WTC11 (cell line): ENCODE measurements around the gene PLEKHA6. TPM values are rescaled to one million over a fixed set of nuclear protein-coding genes. Genes with fewer than 3 reads are reported as not detected.
"Not testable (repeated sequence)": the region's sequence is repeated elsewhere in the genome, so short reads cannot be mapped to it uniquely, and the experiment has no call there.

Experiments
- ATAC-seq: fragments of 200-7000 bp; cut with Tn5 transposase; 2 replicates; pipeline ENCODE4 v1.10.0; 2021; ENCODE audit warnings: mild to moderate bottlenecking, moderate library complexity
- CTCF ChIA-PET: fragments of 300-600 bp; sonication (Branson Sonifier 250); formaldehyde crosslinking; loops from one replicate; lab custom pipeline; 2021; ENCODE audit warnings: antibody characterized with exemption; lab: Charles Lee
- POLR2A ChIA-PET: fragments of 350-600 bp; sonication (Branson Sonifier 250); formaldehyde crosslinking; loops from one replicate; lab custom pipeline; 2021; ENCODE audit warnings: antibody characterized with exemption; lab: Charles Lee
- DNase-seq: peaks from one replicate; pipeline ENCODE4 v3.0.0; 2021; ENCODE audit warnings: low spot score
- H3K27ac Mint-ChIP-seq: 2 replicates; pipeline ENCODE4 v1.8.0; 2021; ENCODE audit warnings: mixed read lengths
- H3K27me3 Mint-ChIP-seq: 2 replicates; pipeline ENCODE4 v1.8.0; 2021; ENCODE audit warnings: low read depth, mild to moderate bottlenecking, moderate library complexity, mixed read lengths
- H3K36me3 Mint-ChIP-seq: 2 replicates; pipeline ENCODE4 v1.8.0; 2021; ENCODE audit warnings: mixed read lengths
- H3K4me1 Mint-ChIP-seq: 2 replicates; pipeline ENCODE4 v1.8.0; 2022; ENCODE audit warnings: mixed read lengths
- H3K4me3 Mint-ChIP-seq: 2 replicates; pipeline ENCODE4 v1.8.0; 2021; ENCODE audit warnings: mild to moderate bottlenecking, moderate library complexity, mixed read lengths
- H3K9me3 Mint-ChIP-seq: 2 replicates; pipeline ENCODE4 v1.8.0; 2021; ENCODE audit warnings: mixed read lengths
- CREM ChIP-seq: sonication (generic); formaldehyde crosslinking; IDR thresholded peaks from 2 replicates; pipeline ENCODE4 v1.8.1; 2022; ENCODE audit warnings: mild to moderate bottlenecking, missing genetic modification reagents, moderate library complexity
- ESRRA ChIP-seq: sonication (generic); formaldehyde crosslinking; IDR thresholded peaks from 2 replicates; pipeline ENCODE4 v1.8.1; 2022; ENCODE audit warnings: mild to moderate bottlenecking, missing genetic modification reagents, borderline replicate concordance
- FOXK1 ChIP-seq: sonication (generic); formaldehyde crosslinking; IDR thresholded peaks from 2 replicates; pipeline ENCODE4 v1.8.0; 2022; ENCODE audit warnings: mild to moderate bottlenecking, moderate library complexity, missing genetic modification reagents
- GTF2I ChIP-seq: fragments of 250-450 bp; sonication (Bioruptor Pico); conservative IDR thresholded peaks from 2 replicates; pipeline ENCODE4 v1.4.0; 2021; ENCODE audit warnings: mild to moderate bottlenecking
- KAT7 ChIP-seq: sonication (generic); formaldehyde crosslinking; IDR thresholded peaks from 2 replicates; pipeline ENCODE4 v1.8.1; 2023; ENCODE audit warnings: missing genetic modification reagents, mild to moderate bottlenecking, borderline replicate concordance
- SMAD3 ChIP-seq: sonication (generic); formaldehyde crosslinking; IDR thresholded peaks from 2 replicates; pipeline ENCODE4 v1.8.0; 2022; ENCODE audit warnings: missing genetic modification reagents, mild to moderate bottlenecking, borderline replicate concordance
- TEAD4 ChIP-seq: sonication (generic); formaldehyde crosslinking; IDR thresholded peaks from 2 replicates; pipeline ENCODE4 v1.8.0; 2022; ENCODE audit warnings: mild to moderate bottlenecking, missing genetic modification reagents
- ZBTB21 ChIP-seq: sonication (generic); formaldehyde crosslinking; IDR thresholded peaks from 2 replicates; pipeline ENCODE4 v1.8.1; 2023; ENCODE audit warnings: mild to moderate bottlenecking, missing genetic modification reagents, borderline replicate concordance
- ZNF121 ChIP-seq: sonication (generic); formaldehyde crosslinking; IDR thresholded peaks from 2 replicates; pipeline ENCODE4 v1.8.0; 2023; ENCODE audit warnings: missing genetic modification reagents
- ZNF232 ChIP-seq: sonication (generic); formaldehyde crosslinking; IDR thresholded peaks from 2 replicates; pipeline ENCODE4 v1.8.0; 2022; ENCODE audit warnings: mild to moderate bottlenecking, missing genetic modification reagents
- ZNF396 ChIP-seq: fragments of 250-450 bp; sonication (Bioruptor Pico); IDR thresholded peaks from 2 replicates; pipeline ENCODE4 v1.8.0; 2021; ENCODE audit warnings: mild to moderate bottlenecking, moderate library complexity, borderline replicate concordance
- total RNA-seq: library from RNA; stranded (reverse); gene quantifications from 3 replicates; pipeline ENCODE4 v1.2.3, GENCODE V29; 2021
- TF ChIP-seq, protein P1 (sequence below): sonication (generic); formaldehyde crosslinking; IDR thresholded peaks from 2 replicates; pipeline ENCODE4 v1.8.1; 2023; ENCODE audit warnings: mild to moderate bottlenecking, missing genetic modification reagents, borderline replicate concordance
- TF ChIP-seq, protein P2 (sequence below): fragments of 250-450 bp; sonication (Bioruptor Pico); conservative IDR thresholded peaks from 2 replicates; pipeline ENCODE4 v1.9.0; 2021; ENCODE audit warnings: mild to moderate bottlenecking
- TF ChIP-seq, protein P3 (sequence below): sonication (generic); formaldehyde crosslinking; IDR thresholded peaks from 2 replicates; pipeline ENCODE4 v1.8.1; 2022; ENCODE audit warnings: missing genetic modification reagents, borderline replicate concordance
- TF ChIP-seq, protein P4 (sequence below): sonication (generic); formaldehyde crosslinking; conservative IDR thresholded peaks from 2 replicates; pipeline ENCODE4 v1.8.1; 2022; ENCODE audit warnings: mild to moderate bottlenecking, missing genetic modification reagents
- TF ChIP-seq, protein P5 (sequence below): sonication (generic); formaldehyde crosslinking; IDR thresholded peaks from 2 replicates; pipeline ENCODE4 v1.8.0; 2023; ENCODE audit warnings: mild to moderate bottlenecking, missing genetic modification reagents
- TF ChIP-seq, protein P6 (sequence below): sonication (generic); formaldehyde crosslinking; IDR thresholded peaks from 2 replicates; pipeline ENCODE4 v1.8.0; 2022; ENCODE audit warnings: mild to moderate bottlenecking, missing genetic modification reagents
- TF ChIP-seq, protein P7 (sequence below): fragments of 200-600 bp; IDR thresholded peaks from 2 replicates; pipeline ENCODE4 v1.8.0; 2022; ENCODE audit warnings: antibody characterized with exemption

PLEKHA6 gene
- total RNA-seq, 1 experiment from 2014 or later, result 11.6 TPM

DNA sequence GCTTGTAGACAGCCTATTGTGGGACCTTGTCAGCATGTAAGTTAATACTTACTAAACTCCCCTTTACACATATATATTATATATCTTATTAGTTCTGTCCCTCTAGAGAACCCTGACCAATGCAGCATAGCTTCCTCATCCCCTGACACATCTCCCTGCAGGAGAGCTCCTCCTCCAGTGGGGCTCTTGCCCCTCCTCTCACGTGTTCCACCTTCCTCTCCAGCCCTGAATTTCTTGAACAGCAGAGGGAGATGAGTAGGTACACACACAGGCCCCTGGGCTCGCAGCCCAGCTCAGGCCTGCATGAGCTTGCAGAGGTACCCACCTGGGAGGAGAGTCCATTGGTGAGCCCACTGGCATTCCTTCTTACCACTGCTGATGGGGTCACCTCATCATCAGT lies 118.7 kb downstream of the PLEKHA6 start (continued):
- TF ChIP-seq, protein P1, sequence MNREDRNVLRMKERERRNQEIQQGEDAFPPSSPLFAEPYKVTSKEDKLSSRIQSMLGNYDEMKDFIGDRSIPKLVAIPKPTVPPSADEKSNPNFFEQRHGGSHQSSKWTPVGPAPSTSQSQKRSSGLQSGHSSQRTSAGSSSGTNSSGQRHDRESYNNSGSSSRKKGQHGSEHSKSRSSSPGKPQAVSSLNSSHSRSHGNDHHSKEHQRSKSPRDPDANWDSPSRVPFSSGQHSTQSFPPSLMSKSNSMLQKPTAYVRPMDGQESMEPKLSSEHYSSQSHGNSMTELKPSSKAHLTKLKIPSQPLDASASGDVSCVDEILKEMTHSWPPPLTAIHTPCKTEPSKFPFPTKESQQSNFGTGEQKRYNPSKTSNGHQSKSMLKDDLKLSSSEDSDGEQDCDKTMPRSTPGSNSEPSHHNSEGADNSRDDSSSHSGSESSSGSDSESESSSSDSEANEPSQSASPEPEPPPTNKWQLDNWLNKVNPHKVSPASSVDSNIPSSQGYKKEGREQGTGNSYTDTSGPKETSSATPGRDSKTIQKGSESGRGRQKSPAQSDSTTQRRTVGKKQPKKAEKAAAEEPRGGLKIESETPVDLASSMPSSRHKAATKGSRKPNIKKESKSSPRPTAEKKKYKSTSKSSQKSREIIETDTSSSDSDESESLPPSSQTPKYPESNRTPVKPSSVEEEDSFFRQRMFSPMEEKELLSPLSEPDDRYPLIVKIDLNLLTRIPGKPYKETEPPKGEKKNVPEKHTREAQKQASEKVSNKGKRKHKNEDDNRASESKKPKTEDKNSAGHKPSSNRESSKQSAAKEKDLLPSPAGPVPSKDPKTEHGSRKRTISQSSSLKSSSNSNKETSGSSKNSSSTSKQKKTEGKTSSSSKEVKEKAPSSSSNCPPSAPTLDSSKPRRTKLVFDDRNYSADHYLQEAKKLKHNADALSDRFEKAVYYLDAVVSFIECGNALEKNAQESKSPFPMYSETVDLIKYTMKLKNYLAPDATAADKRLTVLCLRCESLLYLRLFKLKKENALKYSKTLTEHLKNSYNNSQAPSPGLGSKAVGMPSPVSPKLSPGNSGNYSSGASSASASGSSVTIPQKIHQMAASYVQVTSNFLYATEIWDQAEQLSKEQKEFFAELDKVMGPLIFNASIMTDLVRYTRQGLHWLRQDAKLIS (CRISPR knock-in tag), result no peak
- TF ChIP-seq SMAD3 (CRISPR knock-in tag) (no peak), ZNF121 (CRISPR knock-in tag) (no peak)
- TF ChIP-seq, protein P2, sequence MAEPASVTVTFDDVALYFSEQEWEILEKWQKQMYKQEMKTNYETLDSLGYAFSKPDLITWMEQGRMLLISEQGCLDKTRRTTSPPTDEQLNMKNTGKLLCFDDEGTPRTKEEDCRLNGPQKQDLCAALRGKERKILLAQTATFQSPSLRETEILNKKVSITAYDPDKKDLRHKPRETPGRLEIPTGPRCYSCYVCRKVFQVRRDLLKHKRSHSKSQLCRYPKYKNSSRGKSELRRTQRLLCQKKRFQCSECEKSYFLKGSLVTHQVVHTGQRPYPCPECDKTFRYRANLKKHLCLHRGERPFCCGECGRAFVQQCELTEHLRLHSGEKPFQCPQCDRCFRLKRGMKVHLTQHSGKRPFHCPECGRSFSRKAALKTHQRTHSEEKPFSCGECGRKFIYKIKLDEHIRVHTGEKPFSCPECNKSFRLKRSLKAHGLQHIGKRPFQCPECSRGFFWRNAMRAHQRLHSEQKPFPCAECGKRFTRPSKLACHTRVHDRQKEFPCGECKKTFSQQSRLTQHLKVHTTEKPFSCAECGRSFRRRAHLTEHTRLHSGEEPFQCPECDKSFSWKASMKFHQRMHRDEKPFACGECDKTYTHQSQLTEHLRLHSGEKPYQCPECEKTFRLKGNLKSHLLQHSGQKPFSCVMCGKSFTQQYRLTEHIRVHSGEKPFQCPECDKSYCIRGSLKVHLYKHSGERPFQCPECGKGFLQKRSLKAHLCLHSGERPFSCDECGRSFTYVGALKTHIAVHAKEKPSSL, result no peak
- TF ChIP-seq, all 79 proteins: peak for 0

DNA sequence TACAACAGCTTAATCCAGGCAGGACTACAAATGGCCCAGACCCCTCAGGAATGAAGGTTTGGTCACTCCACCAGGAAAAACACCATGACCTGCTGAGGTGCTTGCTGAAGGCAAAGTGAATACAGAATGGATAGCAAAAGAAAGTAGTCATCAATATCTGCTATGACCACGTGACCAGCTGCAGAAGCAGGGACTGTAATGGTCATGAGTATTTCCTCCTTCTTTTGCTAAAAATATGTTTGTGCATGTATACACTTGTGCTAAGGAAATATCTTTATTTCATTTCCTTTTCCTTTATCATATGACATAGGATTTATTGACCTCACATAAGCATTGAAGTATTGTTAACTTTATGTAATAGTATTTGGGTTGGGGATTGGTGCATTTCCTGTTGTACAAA lies 119.5 kb downstream of the PLEKHA6 start:
- Mint-ChIP-seq H3K9me3 (peaks cover 12% of the 10 kb centered on the region), H3K27me3 (no peaks in the 10 kb centered on the region), H3K4me3 (no peak overlapping the region), H3K27ac (no peak overlapping the region), H3K4me1 (no peaks in the 10 kb centered on the region), H3K36me3 (peaks cover 16% of the 10 kb centered on the region)
- no peak for ATAC-seq
- ChIA-PET POLR2A (no interaction called here), CTCF (interaction anchor here (1.2 kb wide), 1 partner anchor 33 kb away, joined by 8 read pairs; no protein-coding TSS in a partner anchor)
- no peak for TF ChIP-seq CREM (CRISPR knock-in tag)
- no peak for TF ChIP-seq GTF2I (CRISPR knock-in tag)
- TF ChIP-seq TEAD4 (CRISPR knock-in tag), result no peak
- TF ChIP-seq ZNF121 (CRISPR knock-in tag), result no peak
- TF ChIP-seq ZBTB21 (CRISPR knock-in tag), result no peak
- TF ChIP-seq SMAD3 (CRISPR knock-in tag), result no peak
- TF ChIP-seq, protein P3, sequence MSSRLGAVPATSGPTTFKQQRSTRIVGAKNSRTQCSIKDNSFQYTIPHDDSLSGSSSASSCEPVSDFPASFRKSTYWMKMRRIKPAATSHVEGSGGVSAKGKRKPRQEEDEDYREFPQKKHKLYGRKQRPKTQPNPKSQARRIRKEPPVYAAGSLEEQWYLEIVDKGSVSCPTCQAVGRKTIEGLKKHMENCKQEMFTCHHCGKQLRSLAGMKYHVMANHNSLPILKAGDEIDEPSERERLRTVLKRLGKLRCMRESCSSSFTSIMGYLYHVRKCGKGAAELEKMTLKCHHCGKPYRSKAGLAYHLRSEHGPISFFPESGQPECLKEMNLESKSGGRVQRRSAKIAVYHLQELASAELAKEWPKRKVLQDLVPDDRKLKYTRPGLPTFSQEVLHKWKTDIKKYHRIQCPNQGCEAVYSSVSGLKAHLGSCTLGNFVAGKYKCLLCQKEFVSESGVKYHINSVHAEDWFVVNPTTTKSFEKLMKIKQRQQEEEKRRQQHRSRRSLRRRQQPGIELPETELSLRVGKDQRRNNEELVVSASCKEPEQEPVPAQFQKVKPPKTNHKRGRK (CRISPR knock-in tag), result no peak
- TF ChIP-seq ZNF396, result no peak
- TF ChIP-seq, protein P4, sequence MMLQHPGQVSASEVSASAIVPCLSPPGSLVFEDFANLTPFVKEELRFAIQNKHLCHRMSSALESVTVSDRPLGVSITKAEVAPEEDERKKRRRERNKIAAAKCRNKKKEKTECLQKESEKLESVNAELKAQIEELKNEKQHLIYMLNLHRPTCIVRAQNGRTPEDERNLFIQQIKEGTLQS, result no peak
- no peak for TF ChIP-seq FOXK1 (CRISPR knock-in tag)
- TF ChIP-seq, protein P5, sequence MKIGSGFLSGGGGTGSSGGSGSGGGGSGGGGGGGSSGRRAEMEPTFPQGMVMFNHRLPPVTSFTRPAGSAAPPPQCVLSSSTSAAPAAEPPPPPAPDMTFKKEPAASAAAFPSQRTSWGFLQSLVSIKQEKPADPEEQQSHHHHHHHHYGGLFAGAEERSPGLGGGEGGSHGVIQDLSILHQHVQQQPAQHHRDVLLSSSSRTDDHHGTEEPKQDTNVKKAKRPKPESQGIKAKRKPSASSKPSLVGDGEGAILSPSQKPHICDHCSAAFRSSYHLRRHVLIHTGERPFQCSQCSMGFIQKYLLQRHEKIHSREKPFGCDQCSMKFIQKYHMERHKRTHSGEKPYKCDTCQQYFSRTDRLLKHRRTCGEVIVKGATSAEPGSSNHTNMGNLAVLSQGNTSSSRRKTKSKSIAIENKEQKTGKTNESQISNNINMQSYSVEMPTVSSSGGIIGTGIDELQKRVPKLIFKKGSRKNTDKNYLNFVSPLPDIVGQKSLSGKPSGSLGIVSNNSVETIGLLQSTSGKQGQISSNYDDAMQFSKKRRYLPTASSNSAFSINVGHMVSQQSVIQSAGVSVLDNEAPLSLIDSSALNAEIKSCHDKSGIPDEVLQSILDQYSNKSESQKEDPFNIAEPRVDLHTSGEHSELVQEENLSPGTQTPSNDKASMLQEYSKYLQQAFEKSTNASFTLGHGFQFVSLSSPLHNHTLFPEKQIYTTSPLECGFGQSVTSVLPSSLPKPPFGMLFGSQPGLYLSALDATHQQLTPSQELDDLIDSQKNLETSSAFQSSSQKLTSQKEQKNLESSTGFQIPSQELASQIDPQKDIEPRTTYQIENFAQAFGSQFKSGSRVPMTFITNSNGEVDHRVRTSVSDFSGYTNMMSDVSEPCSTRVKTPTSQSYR, result no peak
- TF ChIP-seq ESRRA (CRISPR knock-in tag), result no peak
- no peak for TF ChIP-seq KAT7 (CRISPR knock-in tag)
- TF ChIP-seq, protein P6, sequence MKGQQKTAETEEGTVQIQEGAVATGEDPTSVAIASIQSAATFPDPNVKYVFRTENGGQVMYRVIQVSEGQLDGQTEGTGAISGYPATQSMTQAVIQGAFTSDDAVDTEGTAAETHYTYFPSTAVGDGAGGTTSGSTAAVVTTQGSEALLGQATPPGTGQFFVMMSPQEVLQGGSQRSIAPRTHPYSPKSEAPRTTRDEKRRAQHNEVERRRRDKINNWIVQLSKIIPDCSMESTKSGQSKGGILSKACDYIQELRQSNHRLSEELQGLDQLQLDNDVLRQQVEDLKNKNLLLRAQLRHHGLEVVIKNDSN (CRISPR knock-in tag), result no peak
- TF ChIP-seq ZNF232 (CRISPR knock-in tag), result no peak
- TF ChIP-seq, protein P7, sequence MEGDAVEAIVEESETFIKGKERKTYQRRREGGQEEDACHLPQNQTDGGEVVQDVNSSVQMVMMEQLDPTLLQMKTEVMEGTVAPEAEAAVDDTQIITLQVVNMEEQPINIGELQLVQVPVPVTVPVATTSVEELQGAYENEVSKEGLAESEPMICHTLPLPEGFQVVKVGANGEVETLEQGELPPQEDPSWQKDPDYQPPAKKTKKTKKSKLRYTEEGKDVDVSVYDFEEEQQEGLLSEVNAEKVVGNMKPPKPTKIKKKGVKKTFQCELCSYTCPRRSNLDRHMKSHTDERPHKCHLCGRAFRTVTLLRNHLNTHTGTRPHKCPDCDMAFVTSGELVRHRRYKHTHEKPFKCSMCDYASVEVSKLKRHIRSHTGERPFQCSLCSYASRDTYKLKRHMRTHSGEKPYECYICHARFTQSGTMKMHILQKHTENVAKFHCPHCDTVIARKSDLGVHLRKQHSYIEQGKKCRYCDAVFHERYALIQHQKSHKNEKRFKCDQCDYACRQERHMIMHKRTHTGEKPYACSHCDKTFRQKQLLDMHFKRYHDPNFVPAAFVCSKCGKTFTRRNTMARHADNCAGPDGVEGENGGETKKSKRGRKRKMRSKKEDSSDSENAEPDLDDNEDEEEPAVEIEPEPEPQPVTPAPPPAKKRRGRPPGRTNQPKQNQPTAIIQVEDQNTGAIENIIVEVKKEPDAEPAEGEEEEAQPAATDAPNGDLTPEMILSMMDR, result no peak
- DNase-seq, result no peak

DNA sequence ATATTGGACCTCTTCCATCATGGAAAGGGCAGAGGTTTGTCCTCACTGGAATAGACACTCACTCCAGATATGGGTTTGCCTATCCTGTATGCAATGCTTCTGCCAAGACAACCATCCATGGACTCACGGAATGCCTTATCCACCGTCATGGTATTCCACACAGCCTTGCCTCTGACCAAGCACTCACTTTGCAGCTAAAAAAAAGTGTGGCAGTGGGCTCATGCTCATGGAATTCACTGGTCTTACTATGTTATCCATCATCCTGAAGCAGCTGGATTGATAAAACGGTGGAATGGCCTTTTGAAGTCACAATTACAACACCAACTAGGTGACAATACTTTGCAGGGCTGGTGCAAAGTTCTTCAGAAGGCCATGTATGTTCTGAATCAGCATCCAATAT lies 120.3 kb downstream of the PLEKHA6 start:
- CTCF ChIA-PET, DNase-seq, H3K27ac Mint-ChIP-seq, ATAC-seq, H3K27me3 Mint-ChIP-seq, H3K4me1 Mint-ChIP-seq, H3K4me3 Mint-ChIP-seq, POLR2A ChIA-PET: not testable (repeated sequence)
- H3K9me3 Mint-ChIP-seq, result peaks cover 12% of the 10 kb centered on the region
- H3K36me3 Mint-ChIP-seq, result peaks cover 19% of the 10 kb centered on the region

DNA sequence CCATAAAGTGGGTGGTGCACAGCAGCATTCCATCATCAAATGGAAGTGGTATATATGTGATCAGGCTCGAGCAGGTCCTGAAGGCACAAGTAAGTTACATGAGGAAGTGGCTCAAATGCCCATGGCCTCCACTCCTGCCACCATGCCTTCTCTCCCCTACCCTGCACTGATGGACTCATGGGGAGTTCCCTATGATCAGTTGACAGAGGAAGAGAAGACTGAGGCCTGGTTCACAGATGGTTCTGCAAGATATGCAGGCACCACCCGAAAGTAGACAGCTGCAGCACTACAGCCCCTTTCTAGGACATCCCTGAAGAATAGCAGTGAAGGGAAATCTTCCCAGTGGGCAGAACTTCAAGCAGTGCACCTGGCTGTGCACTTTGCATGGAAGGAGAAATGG lies 121.2 kb downstream of the PLEKHA6 start:
- H3K27ac Mint-ChIP-seq, H3K4me3 Mint-ChIP-seq, DNase-seq, H3K27me3 Mint-ChIP-seq, CTCF ChIA-PET, POLR2A ChIA-PET, H3K4me1 Mint-ChIP-seq, ATAC-seq: not testable (repeated sequence)
- Mint-ChIP-seq H3K36me3 (peaks cover 25% of the 10 kb centered on the region), H3K9me3 (peaks cover 12% of the 10 kb centered on the region)
